Cardiac fibroblast (primary cell): ENCODE measurements around the gene PLEKHO2.

Experiments used
- DNase-seq, 2 donors: peaks; one replicate each; pipeline versions ENCODE4 v3.0.0 to v3.0.0-alpha.2; 2010; ENCODE audit warnings: low read depth in 2 of 2
- H3K4me3 ChIP-seq, 2 donors: replicated peaks in 1 of 2; 1 replicate in 1 of 2; 2 replicates in 1 of 2; pipeline ENCODE4 v1.5.1; 2011; ENCODE audit warnings: low read depth in 2 of 2, low read length in 2 of 2, mild to moderate bottlenecking in 2 of 2, moderate library complexity in 1 of 2
- CTCF ChIP-seq: IDR thresholded peaks from one replicate; pipeline ENCODE4 v1.5.1; 2011; ENCODE audit warnings: low read depth, mild to moderate bottlenecking, low read length, inconsistent platforms

The PLEKHO2 gene

GRCh38 chr15:64857421-64857820 is 15.7 kb downstream of the PLEKHO2 start:
- no peak for TF ChIP-seq CTCF
- H3K4me3 ChIP-seq, result no peak overlapping the region
- DNase-seq, result peak; percentile 83 to 85

DNA sequence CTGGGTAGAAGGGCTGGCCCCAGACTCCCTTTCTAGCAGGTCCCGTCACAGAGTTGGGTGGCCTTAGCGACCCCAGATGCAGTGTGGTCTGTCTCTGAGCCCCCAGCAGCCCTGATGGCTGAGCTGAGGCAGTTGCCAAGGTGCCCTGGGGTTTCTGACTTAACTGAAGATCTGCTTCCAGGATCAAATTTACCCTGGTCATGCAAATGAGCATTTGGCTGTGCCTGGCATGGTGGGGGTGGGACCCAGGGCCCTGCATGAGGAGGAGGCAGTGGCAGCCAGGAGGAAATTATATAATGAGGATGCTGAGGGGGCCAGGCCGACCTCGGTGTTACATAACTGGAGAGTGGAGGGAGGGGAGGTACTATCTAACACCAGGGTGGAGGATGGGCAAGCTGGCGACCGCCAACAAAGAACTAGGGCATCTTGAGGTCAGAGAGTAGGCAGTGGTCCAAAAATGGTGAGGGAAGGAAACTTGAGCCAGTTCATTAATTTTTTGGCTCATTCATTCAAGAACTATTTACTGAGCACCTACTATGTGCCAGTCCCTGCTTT is 16.4 kb downstream of the PLEKHO2 start:
- DNase-seq, result no peak
- no peak overlapping the region for H3K4me3 ChIP-seq
- no peak for TF ChIP-seq CTCF

DNA sequence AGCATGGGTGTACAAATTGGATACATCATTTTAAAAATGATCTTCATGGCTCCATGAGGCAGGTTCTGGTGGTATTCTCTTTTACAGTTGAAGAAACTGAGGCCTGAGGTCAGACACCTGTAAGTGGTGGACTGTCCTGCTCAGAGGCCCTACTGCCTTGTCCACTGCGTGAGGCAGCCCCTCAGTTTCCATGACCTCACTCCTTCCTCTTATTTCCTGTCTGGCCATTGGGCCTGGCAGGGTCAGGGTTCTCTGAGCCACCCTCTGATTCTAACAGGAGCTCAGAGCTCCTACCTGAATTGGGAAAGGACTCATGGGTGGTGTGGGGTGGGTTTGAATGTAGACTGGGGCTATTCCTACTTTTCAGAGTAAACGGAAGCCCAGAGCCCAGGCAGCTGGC is 17.5 kb downstream of the PLEKHO2 start:
- no peak overlapping the region for H3K4me3 ChIP-seq
- TF ChIP-seq CTCF, result no peak
- DNase-seq, result no peak

- no peak overlapping the region for H3K4me3 ChIP-seq
- TF ChIP-seq CTCF, result no peak
- DNase-seq, result no peak
These were observed 19.6 kb downstream of the PLEKHO2 start for GRCh38 chr15:64861331-64861730.

DNA sequence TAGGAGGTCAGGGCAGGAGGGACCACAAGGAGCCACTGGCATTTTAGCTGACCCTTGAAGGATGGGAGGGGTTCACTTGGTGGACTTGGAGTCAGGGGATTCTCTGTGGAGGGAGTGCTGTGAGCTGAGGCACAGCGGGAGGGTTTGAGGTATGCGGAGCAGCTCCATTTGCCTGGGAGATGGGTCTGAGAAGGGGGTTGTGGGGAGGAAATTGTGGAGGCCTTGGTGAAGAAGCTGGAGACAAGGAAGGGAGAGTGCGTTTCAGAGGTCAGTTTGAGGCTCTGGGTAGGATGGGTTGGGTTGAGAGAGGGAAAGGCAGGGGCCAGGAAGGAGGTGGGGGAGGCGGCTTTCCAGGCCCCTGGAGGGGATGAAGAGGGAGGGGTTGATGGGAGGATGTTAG is 20.2 kb downstream of the PLEKHO2 start:
- no peak for DNase-seq
- TF ChIP-seq CTCF, result no peak
- H3K4me3 ChIP-seq, result no peak overlapping the region

- H3K4me3 ChIP-seq, result no peak overlapping the region
- no peak for TF ChIP-seq CTCF
- no peak for DNase-seq
These were observed 20.7 kb downstream of the PLEKHO2 start for GRCh38 chr15:64862408-64862807.

- no peak overlapping the region for H3K4me3 ChIP-seq
- DNase-seq, result no peak
- no peak for TF ChIP-seq CTCF
These were observed 22.4 kb downstream of the PLEKHO2 start for GRCh38 chr15:64864068-64864467.
